ENCODE measurements around the gene TFB1M.

DNA sequence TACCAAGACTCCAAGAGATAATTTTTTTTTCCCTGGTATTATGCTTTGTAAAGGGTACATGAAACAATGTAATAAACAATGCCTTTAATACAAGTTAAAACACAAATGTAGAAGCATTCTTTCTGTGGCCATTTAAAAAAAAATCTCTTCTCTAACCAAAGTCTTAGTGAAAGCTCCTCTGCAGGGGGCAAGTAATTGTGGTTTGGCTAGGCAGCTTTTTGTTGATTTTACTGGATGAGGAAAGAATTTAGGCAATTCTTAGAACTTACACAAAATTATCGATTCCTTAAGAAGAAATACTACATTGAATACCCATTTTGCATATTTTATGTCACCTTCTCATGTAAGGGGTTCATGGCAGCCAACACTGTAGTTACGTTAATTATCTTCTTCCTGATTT is 12.4 kb downstream of the TFB1M start:
- no peak for TF ChIP-seq CTCF (IDR thresholded peaks at IDR 0.05)
- TF ChIP-seq POLR2A (IDR thresholded peaks at IDR 0.05), result no peak

Measured in right lobe of liver (tissue), 4 donors.